ENCODE measurements around the gene CAPZA3.
"Not testable (repeated sequence)": the region's sequence is repeated elsewhere in the genome, so short reads cannot be mapped to it uniquely, and the experiment has no call there.

The CAPZA3 gene, protein sequence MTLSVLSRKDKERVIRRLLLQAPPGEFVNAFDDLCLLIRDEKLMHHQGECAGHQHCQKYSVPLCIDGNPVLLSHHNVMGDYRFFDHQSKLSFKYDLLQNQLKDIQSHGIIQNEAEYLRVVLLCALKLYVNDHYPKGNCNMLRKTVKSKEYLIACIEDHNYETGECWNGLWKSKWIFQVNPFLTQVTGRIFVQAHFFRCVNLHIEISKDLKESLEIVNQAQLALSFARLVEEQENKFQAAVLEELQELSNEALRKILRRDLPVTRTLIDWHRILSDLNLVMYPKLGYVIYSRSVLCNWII

GRCh38 chr12:18737819-18738218 is at the start of gene CAPZA3, which contains the start of gene PLCZ1:
Gene CAPZA3, plus strand, starts transcription at chr12:18738119. Its CDS starts 150 bp downstream, at chr12:18738269.
Gene PLCZ1, minus strand, starts transcription at chr12:18738012. Its CDS starts 641 bp downstream, at chr12:18737371.
- DNase-seq: no peak

DNA sequence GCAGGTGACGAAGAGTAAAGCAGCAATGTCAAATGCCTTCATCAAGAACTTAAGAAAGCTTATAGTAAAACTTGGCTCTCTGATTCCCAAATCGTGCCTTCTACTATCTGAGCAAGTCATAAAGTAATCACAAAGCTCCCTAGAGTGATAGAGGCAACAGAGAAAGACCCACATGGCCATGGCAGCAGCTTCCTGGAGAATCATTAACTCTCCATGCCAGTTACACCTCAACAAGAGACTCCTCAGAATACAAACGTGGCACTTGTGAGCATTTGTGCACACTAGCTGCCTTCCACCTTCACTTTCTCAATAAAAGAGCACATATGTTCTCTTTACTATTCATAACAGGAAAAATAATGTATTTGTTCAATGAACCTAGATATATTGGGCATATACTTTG is 48.1 kb upstream of the CAPZA3 start:
- peak; percentile 53 for DNase-seq

DNA sequence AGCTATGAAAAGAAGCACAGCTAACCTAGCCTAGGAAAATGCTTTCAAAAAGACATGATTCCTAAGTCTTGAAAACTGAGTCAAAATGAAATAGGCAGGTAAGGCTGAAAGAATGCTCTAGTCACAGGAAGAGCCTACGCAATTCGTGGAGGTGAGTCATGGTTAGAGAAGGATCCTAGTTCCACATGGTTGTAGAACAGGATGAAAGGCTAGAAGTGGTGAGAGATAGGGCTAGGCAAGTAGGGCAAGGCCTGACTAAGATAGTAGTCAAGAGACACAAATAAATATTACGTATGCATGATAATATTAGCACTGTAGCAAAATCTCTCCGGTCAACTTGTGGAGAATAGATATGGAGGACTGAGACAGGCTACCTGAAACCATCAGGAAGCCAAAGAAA is 47.3 kb upstream of the CAPZA3 start:
- peak; percentile 71 for DNase-seq

GRCh38 chr12:18693986-18694385 is 43.9 kb upstream of the CAPZA3 start:
- not testable (repeated sequence) for DNase-seq

DNA sequence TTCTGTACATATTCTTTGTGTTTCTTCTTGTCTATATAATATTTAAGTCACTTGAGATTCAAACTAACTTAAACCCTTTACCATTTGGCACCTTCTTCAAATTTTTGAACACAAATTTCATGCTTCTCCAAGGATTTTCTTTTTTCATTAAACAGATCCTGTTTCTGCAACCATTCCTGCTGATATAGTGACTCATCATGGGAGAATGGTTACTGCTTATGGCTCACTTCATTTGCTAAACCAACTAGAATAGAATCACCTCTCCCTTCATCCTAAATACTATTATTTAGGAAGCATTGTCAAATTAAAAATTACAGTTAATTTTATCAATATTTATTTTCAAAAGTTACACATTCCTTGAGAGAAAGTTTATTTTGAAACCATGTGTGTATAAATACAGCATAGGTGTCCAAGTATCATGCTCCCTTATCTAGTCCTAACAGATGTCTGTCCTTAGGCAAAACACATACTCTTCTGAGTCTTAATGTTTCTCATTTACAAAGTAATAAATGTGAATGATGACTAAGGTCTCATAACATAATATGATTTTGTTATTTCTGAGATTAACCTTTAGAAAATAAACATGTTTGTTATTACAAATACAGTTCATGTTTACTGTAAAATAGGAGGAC is 40.8 kb upstream of the CAPZA3 start:
- DNase-seq: peak; percentile 46

DNA sequence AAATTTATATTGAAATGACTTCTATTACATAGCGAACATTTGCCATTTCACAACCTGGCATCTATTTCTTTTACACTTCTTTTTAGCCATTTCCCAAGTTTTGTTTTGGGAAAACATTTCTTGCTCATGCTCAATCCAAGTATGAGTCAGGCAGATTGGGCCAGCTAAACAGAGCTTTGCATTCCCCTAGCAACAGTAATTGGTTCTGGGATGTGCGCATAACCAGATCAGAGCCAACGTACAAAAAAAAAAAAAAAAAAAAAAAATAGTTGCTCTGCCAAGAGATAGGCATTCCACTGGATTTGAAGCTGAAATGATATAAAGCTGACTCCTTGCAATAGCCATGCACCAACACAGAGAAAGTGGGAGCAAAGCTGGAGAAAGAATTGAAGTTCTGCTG is 37.6 kb upstream of the CAPZA3 start:
- no peak for DNase-seq

DNA sequence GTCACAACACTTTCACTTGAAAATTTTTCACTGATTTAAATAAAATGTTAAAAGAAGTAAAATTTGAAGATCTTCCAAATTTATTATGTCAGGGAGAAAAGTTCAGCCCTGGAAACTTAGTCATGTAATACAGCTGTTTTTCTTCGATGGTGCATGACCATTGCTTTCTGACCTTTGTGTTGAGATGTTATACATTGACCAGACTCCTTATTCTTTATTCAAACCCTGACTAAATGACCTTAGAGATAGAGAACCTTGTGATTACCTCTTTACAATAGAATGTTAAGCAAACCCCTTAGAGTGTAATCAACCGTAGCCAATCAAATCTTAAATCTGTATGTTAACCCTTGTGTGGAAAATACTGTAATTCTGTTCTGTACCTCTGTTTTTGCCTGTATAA is 34.6 kb upstream of the CAPZA3 start:
- DNase-seq: no peak

DNA sequence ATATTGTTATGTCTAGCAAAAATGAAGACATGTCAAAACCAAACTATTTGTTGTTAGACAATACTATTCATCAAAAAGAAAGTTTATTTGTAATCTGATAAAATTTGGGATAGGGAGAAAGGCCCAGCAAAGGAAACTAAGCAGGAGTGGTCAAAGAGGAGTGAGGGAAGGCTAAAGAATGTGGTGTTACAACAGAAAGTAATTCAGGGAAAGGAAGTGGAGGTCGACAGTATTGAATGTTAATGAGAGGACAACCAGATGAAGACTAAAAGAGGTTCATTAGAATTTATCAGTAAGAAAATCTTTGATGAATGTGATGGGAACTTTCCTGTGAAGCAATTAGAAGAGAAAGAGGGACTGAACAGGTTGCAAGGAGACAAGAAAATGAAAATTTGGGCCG is 34.0 kb upstream of the CAPZA3 start:
- no peak for DNase-seq

DNA sequence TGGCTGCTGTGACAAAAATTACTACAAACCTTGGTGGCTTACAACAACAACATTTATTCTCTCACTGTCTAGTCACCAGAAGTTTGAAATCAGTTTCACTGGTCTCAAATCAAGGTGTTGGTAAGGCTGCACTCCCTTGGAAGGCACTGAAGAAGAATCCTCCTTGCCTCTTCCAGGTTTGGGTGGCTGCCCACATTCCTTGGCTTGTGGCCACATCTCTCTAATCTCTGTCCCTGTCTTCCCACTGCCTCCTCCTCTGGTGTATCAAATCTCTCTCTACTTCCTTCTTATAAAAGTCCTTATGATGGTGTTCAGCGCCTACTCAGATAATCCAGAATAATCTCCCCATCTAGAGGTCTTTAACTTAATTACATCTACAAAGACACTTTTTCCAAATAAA is 31.1 kb upstream of the CAPZA3 start:
- peak; percentile 18 for DNase-seq

GRCh38 chr12:18716236-18716635 is 21.7 kb upstream of the CAPZA3 start:
- peak; percentile 15 for DNase-seq

GRCh38 chr12:18718462-18718861 is 19.5 kb upstream of the CAPZA3 start:
- DNase-seq: no peak

DNA sequence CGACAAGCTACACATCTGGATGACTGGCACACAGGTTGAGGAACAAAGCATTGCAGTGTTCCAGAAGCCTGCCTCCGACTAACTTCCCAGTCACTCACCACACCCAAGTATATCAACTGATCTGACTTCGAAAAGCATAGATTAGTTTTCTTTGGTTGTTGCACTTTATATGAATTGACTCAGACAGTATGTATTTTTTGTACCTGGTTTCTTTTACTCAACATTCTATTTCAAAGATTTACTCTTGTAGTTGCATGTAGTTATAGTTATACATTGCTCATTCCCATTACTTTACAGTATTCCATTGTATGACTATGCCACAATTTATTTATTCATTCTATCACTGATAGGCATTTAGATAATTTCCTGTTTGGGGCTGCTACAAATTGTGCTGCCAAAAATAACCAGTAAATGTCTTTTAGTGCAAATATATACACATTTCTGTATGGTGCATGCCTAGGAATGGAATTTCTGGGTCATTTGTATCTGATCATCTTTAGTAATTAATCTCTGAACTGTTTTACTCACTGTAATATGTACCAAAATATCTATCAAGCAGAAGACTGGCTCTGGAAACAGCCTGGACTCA is 17.9 kb upstream of the CAPZA3 start:
- no peak for DNase-seq

DNA sequence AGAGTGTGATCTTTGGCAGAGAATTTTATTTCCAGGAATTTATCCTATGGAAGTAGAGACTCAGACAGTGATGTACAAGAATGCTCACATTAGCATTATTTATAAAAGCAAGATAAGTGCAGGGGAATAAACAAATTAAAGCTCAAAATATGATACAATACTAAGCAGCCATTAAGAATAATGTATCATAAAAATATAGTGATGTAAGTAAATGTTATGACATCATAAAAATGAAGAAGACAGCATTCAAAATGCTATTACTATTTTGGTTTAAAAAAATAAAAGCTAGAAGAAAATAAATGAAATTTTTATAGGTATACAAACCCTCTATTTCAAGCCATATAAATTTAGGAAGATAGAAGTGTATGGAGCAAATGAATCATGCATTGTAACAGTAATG is 17.2 kb upstream of the CAPZA3 start:
- no peak for DNase-seq

GRCh38 chr12:18721452-18721851 is 16.5 kb upstream of the CAPZA3 start:
- DNase-seq: no peak

DNA sequence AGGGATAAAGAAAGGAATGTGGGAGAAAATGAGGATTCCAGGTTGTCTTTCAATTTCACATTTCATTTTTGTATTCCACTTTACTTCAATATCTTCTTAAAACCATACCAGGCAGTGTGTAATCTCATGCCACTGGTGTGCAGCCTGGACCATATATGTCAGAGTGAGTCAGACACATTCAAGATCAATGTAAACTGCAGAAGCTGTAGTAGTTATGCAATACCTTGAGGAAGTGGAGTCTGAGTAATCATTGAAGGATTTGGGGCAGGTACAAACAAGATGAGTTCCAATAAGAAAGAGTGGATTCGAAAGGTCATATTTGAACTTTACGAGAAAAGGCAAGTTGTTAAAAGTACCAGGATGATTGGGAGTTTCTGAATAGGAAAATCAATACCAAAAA is 14.2 kb upstream of the CAPZA3 start:
- peak; percentile 87 for DNase-seq

DNA sequence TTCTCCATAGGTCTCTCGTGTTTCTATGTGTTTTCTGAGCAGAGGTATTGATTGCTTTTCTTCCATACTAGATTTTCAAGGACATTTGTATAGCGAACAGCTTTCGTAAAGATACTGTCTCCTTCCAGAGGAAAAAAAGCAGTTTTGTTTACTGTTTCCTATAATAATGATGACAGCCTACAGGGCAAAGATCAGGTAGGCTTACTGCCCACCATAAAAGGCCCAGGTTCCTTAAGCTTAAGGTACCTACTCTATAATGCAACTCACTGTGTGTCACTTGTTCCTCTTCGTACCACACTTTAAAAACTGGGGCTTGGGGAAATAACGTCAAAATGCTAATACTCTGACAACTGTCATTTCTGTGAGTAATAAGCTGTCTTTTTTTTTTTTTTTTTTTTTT is 6.8 kb upstream of the CAPZA3 start:
- no peak for DNase-seq

DNA sequence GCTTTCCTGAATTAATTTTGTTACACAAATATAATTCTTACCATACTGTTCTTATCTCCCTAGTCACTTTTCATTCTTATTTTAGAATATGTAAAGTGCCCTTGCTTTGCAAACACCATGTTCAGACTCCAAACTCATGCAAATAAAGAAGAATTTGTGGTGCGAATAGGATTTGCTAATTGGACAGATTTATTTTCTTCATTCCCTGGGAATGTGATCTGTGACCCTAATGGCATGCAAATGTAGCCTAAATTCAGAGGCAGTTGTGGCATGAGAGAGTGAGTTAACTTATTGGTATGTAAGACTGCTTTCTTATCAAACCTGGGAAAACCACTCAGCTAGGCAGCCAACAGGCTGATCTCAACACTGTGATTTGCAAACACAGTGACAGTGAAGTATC is 10.0 kb downstream of the CAPZA3 start:
- DNase-seq: no peak

DNA sequence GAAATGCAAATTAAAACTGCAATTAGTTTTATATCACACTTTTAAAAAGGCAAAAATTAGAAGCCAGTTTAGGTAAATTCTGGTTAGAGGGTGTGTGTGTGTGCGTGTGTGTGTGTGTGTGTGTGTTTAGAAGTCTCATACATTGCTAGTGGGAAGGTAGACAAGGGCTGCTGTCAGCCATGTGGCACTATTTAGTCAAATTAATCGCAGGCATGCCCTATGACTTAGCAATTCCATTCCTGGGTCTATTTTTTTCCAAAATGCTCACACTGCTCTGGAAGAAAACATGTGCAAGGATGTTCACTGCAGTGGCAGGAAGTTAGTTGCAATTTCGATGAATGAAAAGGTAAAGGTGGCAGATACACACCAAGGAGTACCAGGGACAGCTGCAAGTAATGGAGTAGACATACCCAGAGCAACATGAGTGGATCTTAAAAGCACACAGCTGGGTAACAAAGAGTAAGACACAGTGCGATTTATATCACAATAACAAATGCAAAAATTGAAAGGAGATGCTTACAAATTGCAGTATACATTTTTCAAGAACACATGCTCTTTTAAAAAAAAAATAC is 11.6 kb downstream of the CAPZA3 start:
- no peak for DNase-seq

GRCh38 chr12:18750085-18750484 is 12.2 kb downstream of the CAPZA3 start:
- DNase-seq: peak; percentile 26

- no peak for DNase-seq
Observed at GRCh38 chr12:18751866-18752265, 13.9 kb downstream of the CAPZA3 start.

- DNase-seq: peak; percentile 39
Observed at GRCh38 chr12:18752280-18752920, 14.5 kb downstream of the CAPZA3 start.

GRCh38 chr12:18752947-18753346 is 15.0 kb downstream of the CAPZA3 start:
- DNase-seq: peak; percentile 57

- DNase-seq: no peak
Observed at GRCh38 chr12:18753481-18754123, 15.7 kb downstream of the CAPZA3 start.

Measured in DMS53 (cell line).